PC-9 (cell line): ENCODE results near the gene TMA7.

Experiments
- CTCF ChIP-seq: fragments of 200-600 bp; sonication (generic); conservative IDR thresholded peaks from 2 replicates; pipeline ENCODE4 v1.6.1; 2017; ENCODE audit warnings: mixed run types, antibody characterized with exemption, mild to moderate bottlenecking, moderate library complexity
- EZH2 ChIP-seq: fragments of 200-600 bp; sonication (generic); IDR thresholded peaks from 2 replicates; pipeline ENCODE4 v1.8.0; 2017; ENCODE audit warnings: antibody characterized with exemption, low read depth

DNA sequence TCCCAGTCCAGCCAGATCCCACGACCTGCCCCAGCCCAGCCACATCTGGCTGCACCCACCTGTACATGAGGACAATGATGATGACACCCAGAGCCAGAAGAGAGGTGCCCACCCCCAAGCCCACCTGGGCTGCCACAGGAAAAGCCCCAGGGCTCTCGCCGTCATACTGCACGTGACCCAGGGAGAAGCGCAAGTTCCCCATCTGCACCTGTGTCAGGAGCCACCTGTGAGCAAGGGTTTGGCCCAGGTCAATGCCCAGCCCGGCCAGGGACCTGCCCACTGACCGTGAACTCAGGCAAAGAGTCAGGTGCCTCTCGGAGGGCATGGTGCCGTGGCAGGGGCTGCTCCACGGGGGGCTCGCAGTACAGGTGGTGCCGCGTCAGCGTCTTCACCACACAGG lies 26.4 kb upstream of the TMA7 start:
- TF ChIP-seq CTCF (no peak), EZH2 (no peak)
